ENCODE results near the gene SLC24A4.
A peak's percentile ranks its signal among the peaks of the same experiment; 100 is the strongest.
"Not testable (repeated sequence)": the region's sequence is repeated elsewhere in the genome, so short reads cannot be mapped to it uniquely, and the experiment has no call there.

The SLC24A4 gene

GRCh38 chr14:92516344-92516965 is 193.5 kb downstream of the SLC24A4 start:
- no peak for DNase-seq (ENCODE audit: low read depth in 2 of 3, low spot score in 2 of 3)

- no peak for DNase-seq (ENCODE audit: low read depth in 2 of 3, low spot score in 2 of 3)
These were observed 194.1 kb downstream of the SLC24A4 start for GRCh38 chr14:92516966-92517506.

- no peak for DNase-seq (ENCODE audit: low read depth in 2 of 3, low spot score in 2 of 3)
These were observed 194.8 kb downstream of the SLC24A4 start for GRCh38 chr14:92517761-92518160.

GRCh38 chr14:92519246-92520101 is 196.5 kb downstream of the SLC24A4 start:
- DNase-seq (ENCODE audit: low read depth in 2 of 3, low spot score in 2 of 3): no peak

- no peak for DNase-seq (ENCODE audit: low read depth in 2 of 3, low spot score in 2 of 3)
These were observed 197.4 kb downstream of the SLC24A4 start for GRCh38 chr14:92520102-92521057.

GRCh38 chr14:92521058-92521415 is 198.1 kb downstream of the SLC24A4 start:
- DNase-seq (ENCODE audit: low read depth in 2 of 3, low spot score in 2 of 3): no peak

- no peak for DNase-seq (ENCODE audit: low read depth in 2 of 3, low spot score in 2 of 3)
These were observed 200.8 kb downstream of the SLC24A4 start for GRCh38 chr14:92523752-92524151.

GRCh38 chr14:92524602-92525185 is 201.7 kb downstream of the SLC24A4 start:
- no peak for DNase-seq (ENCODE audit: low read depth in 2 of 3, low spot score in 2 of 3)

- DNase-seq (ENCODE audit: low read depth in 2 of 3, low spot score in 2 of 3): no peak
These were observed 202.5 kb downstream of the SLC24A4 start for GRCh38 chr14:92525322-92526095.

GRCh38 chr14:92527721-92528120 is 204.8 kb downstream of the SLC24A4 start:
- no peak for DNase-seq (ENCODE audit: low read depth in 2 of 3, low spot score in 2 of 3)

GRCh38 chr14:92528486-92529100 is 205.6 kb downstream of the SLC24A4 start:
- DNase-seq (ENCODE audit: low read depth in 2 of 3, low spot score in 2 of 3): no peak

GRCh38 chr14:92529903-92530302 is 206.9 kb downstream of the SLC24A4 start:
- no peak for DNase-seq (ENCODE audit: low read depth in 2 of 3, low spot score in 2 of 3)

GRCh38 chr14:92531106-92531873 is 208.3 kb downstream of the SLC24A4 start:
- peak in 2 of 3 experiments; percentile 51 to 75 for DNase-seq (ENCODE audit: low read depth in 2 of 3, low spot score in 2 of 3)

GRCh38 chr14:92532490-92533163 is 209.7 kb downstream of the SLC24A4 start:
- DNase-seq (ENCODE audit: low read depth in 2 of 3, low spot score in 2 of 3): no peak

GRCh38 chr14:92534932-92535643 is 212.1 kb downstream of the SLC24A4 start:
- DNase-seq (ENCODE audit: low read depth in 2 of 3, low spot score in 2 of 3): no peak

- not testable (repeated sequence) for DNase-seq (ENCODE audit: low read depth in 2 of 3, low spot score in 2 of 3)
These were observed 213.3 kb downstream of the SLC24A4 start for GRCh38 chr14:92536231-92536630.

- no peak for DNase-seq (ENCODE audit: low read depth in 2 of 3, low spot score in 2 of 3)
These were observed 215.5 kb downstream of the SLC24A4 start for GRCh38 chr14:92538412-92538985.

Measured in activated CD8-positive, alpha-beta memory T cell treated with anti-CD3 and anti-CD28 coated beads for 48 hours (primary cell).